VCaP (cell line): Measurements from ENCODE around the gene PLXNA3.

Experiments
- H3K27ac ChIP-seq: fragments of 450-650 bp; 2 replicates; pipeline ENCODE4 v1.5.1; 2017
- CTCF ChIP-seq: fragments of 450-650 bp; conservative IDR thresholded peaks from 2 replicates; pipeline ENCODE4 v1.5.1; 2017; ENCODE audit warnings: mild to moderate bottlenecking, moderate library complexity

Gene PLXNA3

GRCh38 chrX:154507673-154508383 is 49.7 kb downstream of the PLXNA3 start:
- H3K27ac ChIP-seq: no peak overlapping the region
- TF ChIP-seq CTCF: no peak

GRCh38 chrX:154508384-154508745 is 50.3 kb downstream of the PLXNA3 start:
- H3K27ac ChIP-seq: no peak overlapping the region
- TF ChIP-seq CTCF: no peak

- no peak for TF ChIP-seq CTCF
- no peak overlapping the region for H3K27ac ChIP-seq
Observed at GRCh38 chrX:154509455-154509854, 51.4 kb downstream of the PLXNA3 start.

- no peak for TF ChIP-seq CTCF
- no peak overlapping the region for H3K27ac ChIP-seq
Observed at GRCh38 chrX:154511761-154512160, 53.7 kb downstream of the PLXNA3 start.

- no peak for TF ChIP-seq CTCF
- H3K27ac ChIP-seq: no peak overlapping the region
Observed at GRCh38 chrX:154512879-154513553, 54.9 kb downstream of the PLXNA3 start.

GRCh38 chrX:154513716-154514115 is 55.6 kb downstream of the PLXNA3 start:
- no peak overlapping the region for H3K27ac ChIP-seq
- TF ChIP-seq CTCF: no peak

- peak overlapping the region; percentile 86 for H3K27ac ChIP-seq
Observed at GRCh38 chrX:154515090-154515965, 57.2 kb downstream of the PLXNA3 start.

More at GRCh38 chrX:154515090-154515965, 57.2 kb downstream of the PLXNA3 start:
- TF ChIP-seq CTCF: no peak
